ENCODE data around the gene KRT36. TPM values are rescaled to one million over a fixed set of nuclear protein-coding genes. Genes with fewer than 3 reads are reported as not detected.

KRT36 gene

GRCh38 chr17:41437254-41437653 lies 52.5 kb downstream of the KRT36 start:
- H3K56ac ChIP-seq (ENCODE audit: low read length): no peak overlapping the region
- no peak overlapping the region for H3K9ac ChIP-seq (ENCODE audit: low read length)
- H3K79me1 ChIP-seq (ENCODE audit: low read length): no peaks in the 10 kb centered on the region
- H3K23ac ChIP-seq (ENCODE audit: low read length): no peak overlapping the region
- no CpG with 5 or more reads among the region's 7 CpGs for WGBS (ENCODE audit: extremely low coverage, insufficient coverage, low lambda C conversion rate)
- H4K8ac ChIP-seq (ENCODE audit: low read depth, low read length): no peak overlapping the region
- no peak overlapping the region for H2BK120ac ChIP-seq (ENCODE audit: low read depth, low read length)
- H2BK15ac ChIP-seq (replicated peaks; ENCODE audit: low read depth): no peak overlapping the region
- no peaks in the 10 kb centered on the region for H3K4me1 ChIP-seq (ENCODE audit: control insufficient read depth, low read depth, low read length)
- H2BK5ac ChIP-seq (ENCODE audit: low read length): no peak overlapping the region
- no peak overlapping the region for H3K27ac ChIP-seq (ENCODE audit: low read depth, low read length)
- no peak overlapping the region for H4K5ac ChIP-seq (ENCODE audit: low read length)
- no peak overlapping the region for H3K18ac ChIP-seq (ENCODE audit: low read length)
- H3K36me3 ChIP-seq (ENCODE audit: control insufficient read depth, insufficient read depth, low read length): no peaks in the 10 kb centered on the region
- no peak overlapping the region for H3K4me3 ChIP-seq (ENCODE audit: low read length)
- H3K79me2 ChIP-seq (ENCODE audit: control insufficient read depth, insufficient read depth, low read length): no peaks in the 10 kb centered on the region
- no peaks in the 10 kb centered on the region for H3K27me3 ChIP-seq (ENCODE audit: insufficient read depth, low read length, poor library complexity)
- H3K4me2 ChIP-seq (ENCODE audit: low read length): no peak overlapping the region
- no peak overlapping the region for H2AK5ac ChIP-seq (ENCODE audit: low read length)
- no peak for DNase-seq
- H3K4ac ChIP-seq (ENCODE audit: low read depth, low read length): no peak overlapping the region

Small RNA genes lying within 50 kb of the gene (small RNA-seq; reads per million reads assigned to genes)
- gene RNU2-32P (ENCODE audit: insufficient read depth): not detected
